ENCODE results near the gene TC2N. TPM values are rescaled to one million over a fixed set of nuclear protein-coding genes. Genes with fewer than 3 reads are reported as not detected.

TC2N gene
- total and polyA plus RNA-seq, 2 donors (not counting 3 experiments of a cell fraction or from before 2014, with no cell fraction given): 0.40 TPM; not detected in 1

GRCh38 chr14:91854327-91854934 lies 12.9 kb downstream of the TC2N start:
- H3K79me2 ChIP-seq (ENCODE audit: control insufficient read depth, insufficient read depth, low read length): no peaks in the 10 kb centered on the region
- no peak for FAIRE-seq
- CTCF ChIA-PET: interaction anchor here (1.0 to 1.2 kb wide), 3 partner anchors 9 to 142 kb away, joined by 3 to 4 read pairs (median 3); no protein-coding TSS in a partner anchor
- H4K20me1 ChIP-seq (replicated peaks; ENCODE audit: control insufficient read depth, extremely low read depth, insufficient read depth, low read length): no peaks in the 10 kb centered on the region
- POLR2A ChIA-PET: no interaction called here
- peaks cover 0 to 3% of the 10 kb centered on the region in 2 experiments for H3K27me3 ChIP-seq (ENCODE audit: control insufficient read depth in 2 of 2, insufficient read depth in 2 of 2, low read length in 2 of 2)
- TF ChIP-seq MAX (IDR thresholded peaks at IDR 0.05; ENCODE audit: insufficient read depth, insufficient read length) (no peak), POLR2AphosphoS5 (IDR thresholded peaks at IDR 0.05; ENCODE audit: insufficient read depth, low read depth, low read length) (no peak), FOS (IDR thresholded peaks at IDR 0.05; ENCODE audit: borderline replicate concordance, insufficient read depth, low read length) (no peak), MYC (IDR thresholded peaks at IDR 0.05; ENCODE audit: low read depth, low read length) (no peak), EZH2 (IDR thresholded peaks at IDR 0.05; ENCODE audit: borderline replicate concordance, low read depth, low read length, severe bottlenecking) (no peak), CTCF (IDR thresholded peaks at IDR 0.05; ENCODE audit: extremely low read depth in 1 of 2, insufficient read depth in 1 of 2, low read depth in 1 of 2, low read length in 2 of 2) (no peak)
- no peak overlapping the region for H3K4me2 ChIP-seq (ENCODE audit: insufficient read depth, low read length)
- no peak overlapping the region for H2AFZ ChIP-seq (ENCODE audit: low read depth, low read length)
- no peak overlapping the region for H3K27ac ChIP-seq (ENCODE audit: insufficient read depth, low read depth, low read length)
- H3K9me3 ChIP-seq (replicated peaks; ENCODE audit: control insufficient read depth, insufficient read depth, low read length): no peaks in the 10 kb centered on the region
- BruUV-seq (replicated peaks): no TSS peak
- intact Hi-C loops (cut with micrococcal nuclease) (no loop called here), dilution Hi-C loops (cut with MboI; ENCODE audit: extremely low pct_ligation_motif_present, low sequenced_read_pairs) (no loop called here)
- no peaks in the 10 kb centered on the region for H3K36me3 ChIP-seq (ENCODE audit: control insufficient read depth in 2 of 2, extremely low read depth in 1 of 2, insufficient read depth in 2 of 2, low read length in 2 of 2)
- no peak for DNase-seq (ENCODE audit: low read depth, low spot score)
- H3K9me1 ChIP-seq (replicated peaks; ENCODE audit: control insufficient read depth, extremely low read depth, insufficient read depth, low read length): no peaks in the 10 kb centered on the region
- H3K9ac ChIP-seq (replicated peaks; ENCODE audit: extremely low read depth, insufficient read depth, low read length): no peak overlapping the region
- H3K4me1 ChIP-seq (ENCODE audit: control insufficient read depth, extremely low read depth, insufficient read depth, low read length): no peaks in the 10 kb centered on the region
- H3K4me3 ChIP-seq (replicated peaks in 1 of 3; ENCODE audit: insufficient read depth in 1 of 3, low read depth in 1 of 3, low read length in 3 of 3): no peak overlapping the region

Data from endothelial cell of umbilical vein (primary cell).